Activated CD4-positive, CD25-positive, alpha-beta regulatory T cell treated with anti-CD3 and anti-CD28 coated beads, Interleukin-2, amount 50 U/mL, for 72 hours (primary cell): ENCODE results near the gene PTPRK.

Experiments used
- DNase-seq: peaks from one replicate; pipeline ENCODE4 v3.0.0; 2021

Gene PTPRK

GRCh38 chr6:128172752-128173682 lies 347.4 kb downstream of the PTPRK start:
- DNase-seq, result no peak

GRCh38 chr6:128172081-128172480 lies 348.3 kb downstream of the PTPRK start:
- no peak for DNase-seq

GRCh38 chr6:128171182-128171581 lies 349.2 kb downstream of the PTPRK start:
- no peak for DNase-seq

- DNase-seq, result no peak
Observed at GRCh38 chr6:128168244-128168643, 352.2 kb downstream of the PTPRK start.

- DNase-seq, result no peak
Observed at GRCh38 chr6:128167552-128167951, 352.8 kb downstream of the PTPRK start.

- DNase-seq, result no peak
Observed at GRCh38 chr6:128164254-128164653, 356.1 kb downstream of the PTPRK start.

- no peak for DNase-seq
Observed at GRCh38 chr6:128162423-128162822, 358.0 kb downstream of the PTPRK start.

GRCh38 chr6:128161839-128162238 lies 358.6 kb downstream of the PTPRK start:
- no peak for DNase-seq

- DNase-seq, result no peak
Observed at GRCh38 chr6:128161263-128161662, 359.1 kb downstream of the PTPRK start.

GRCh38 chr6:128158496-128158895 lies 361.9 kb downstream of the PTPRK start:
- DNase-seq, result no peak

- DNase-seq, result no peak
Observed at GRCh38 chr6:128156321-128157111, 363.9 kb downstream of the PTPRK start.

GRCh38 chr6:128155826-128156225 lies 364.6 kb downstream of the PTPRK start:
- no peak for DNase-seq

GRCh38 chr6:128152551-128152950 lies 367.8 kb downstream of the PTPRK start:
- DNase-seq, result no peak

GRCh38 chr6:128150376-128150775 lies 370.0 kb downstream of the PTPRK start:
- DNase-seq, result no peak

GRCh38 chr6:128149796-128150195 lies 370.6 kb downstream of the PTPRK start:
- no peak for DNase-seq

GRCh38 chr6:128144320-128144719 lies 376.1 kb downstream of the PTPRK start:
- no peak for DNase-seq

- no peak for DNase-seq
Observed at GRCh38 chr6:128141932-128142331, 378.5 kb downstream of the PTPRK start.

GRCh38 chr6:128139519-128139918 lies 380.9 kb downstream of the PTPRK start:
- DNase-seq, result no peak

- no peak for DNase-seq
Observed at GRCh38 chr6:128138694-128139093, 381.7 kb downstream of the PTPRK start.

- DNase-seq, result no peak
Observed at GRCh38 chr6:128135325-128135724, 385.1 kb downstream of the PTPRK start.

GRCh38 chr6:128131566-128131965 lies 388.8 kb downstream of the PTPRK start:
- no peak for DNase-seq

- no peak for DNase-seq
Observed at GRCh38 chr6:128131036-128131435, 389.4 kb downstream of the PTPRK start.

GRCh38 chr6:128129679-128130078 lies 390.7 kb downstream of the PTPRK start:
- DNase-seq, result no peak

- DNase-seq, result no peak
Observed at GRCh38 chr6:128127650-128128049, 392.7 kb downstream of the PTPRK start.
